GM12891 (cell line): ENCODE results near the gene PPP1R9A.

Source experiments
- DNase-seq: peaks from one replicate; pipeline ENCODE4 v3.0.0; 2011; ENCODE audit warnings: low spot score; ENCODE audit not compliant: insufficient read length
- FAIRE-seq: peaks from 2 replicates; lab custom pipeline; 2011; peaks lifted over from hg19 to GRCh38; lab: Jason Lieb, UNC
- PAX5 ChIP-seq: IDR thresholded peaks from 2 replicates; pipeline ENCODE4 v1.6.1; 2011; ENCODE audit warnings: low read length, moderate library complexity, mild to moderate bottlenecking; ENCODE audit not compliant: insufficient read depth, severe bottlenecking
- POLR2A ChIP-seq: IDR thresholded peaks from 2 replicates; pipeline ENCODE4 v1.6.1; 2011; ENCODE audit warnings: low read depth, low read length, control low read depth
- POLR2AphosphoS5 ChIP-seq: IDR thresholded peaks from 2 replicates; pipeline ENCODE4 v1.6.1; 2011; ENCODE audit warnings: low read depth, low read length, control low read depth
- POU2F2 ChIP-seq: IDR thresholded peaks from 2 replicates; pipeline ENCODE4 v1.6.1; 2011; ENCODE audit warnings: low read depth, mild to moderate bottlenecking, control low read depth, low read length, moderate library complexity
- SPI1 ChIP-seq: IDR thresholded peaks from 2 replicates; pipeline ENCODE4 v1.6.1; 2011; ENCODE audit warnings: low read depth, low read length, control low read depth
- TAF1 ChIP-seq: IDR thresholded peaks from 2 replicates; pipeline ENCODE4 v1.6.1; 2011; ENCODE audit warnings: low read depth, low read length, control low read depth

The PPP1R9A gene

GRCh38 chr7:95201727-95202126 lies 294.3 kb downstream of the PPP1R9A start:
- TF ChIP-seq PAX5 (no peak), SPI1 (no peak), POU2F2 (no peak)
- no peak for DNase-seq
- no peak for FAIRE-seq

- FAIRE-seq, result peak; percentile 92
- TF ChIP-seq POU2F2 (no peak), POLR2A (no peak), POLR2AphosphoS5 (no peak), SPI1 (no peak), TAF1 (no peak), PAX5 (no peak)
These were observed 297.2 kb downstream of the PPP1R9A start for GRCh38 chr7:95204618-95205017.

GRCh38 chr7:95205665-95206225 lies 298.4 kb downstream of the PPP1R9A start:
- DNase-seq, result no peak
- FAIRE-seq, result no peak
- TF ChIP-seq SPI1 (no peak), POU2F2 (no peak), POLR2AphosphoS5 (no peak), TAF1 (no peak), PAX5 (no peak), POLR2A (no peak)

More at GRCh38 chr7:95204618-95205017, 297.2 kb downstream of the PPP1R9A start:
- DNase-seq, result no peak

GRCh38 chr7:95209276-95209675 lies 301.9 kb downstream of the PPP1R9A start:
- TF ChIP-seq PAX5 (no peak), POLR2AphosphoS5 (no peak), POLR2A (no peak), SPI1 (no peak), POU2F2 (no peak), TAF1 (no peak)
- DNase-seq, result no peak
- FAIRE-seq, result no peak

GRCh38 chr7:95209788-95210187 lies 302.4 kb downstream of the PPP1R9A start:
- no peak for FAIRE-seq
- DNase-seq, result no peak
- no peak for TF ChIP-seq SPI1
- no peak for TF ChIP-seq TAF1

- TF ChIP-seq PAX5, result no peak
- TF ChIP-seq POLR2A, result no peak
- DNase-seq (no peak), FAIRE-seq (no peak)
These were observed 305.8 kb downstream of the PPP1R9A start for GRCh38 chr7:95213148-95213547.

- TF ChIP-seq POU2F2 (no peak), POLR2AphosphoS5 (no peak), PAX5 (no peak), TAF1 (no peak), SPI1 (no peak), POLR2A (no peak)
- FAIRE-seq, result no peak
- no peak for DNase-seq
These were observed 306.6 kb downstream of the PPP1R9A start for GRCh38 chr7:95213809-95214492.

GRCh38 chr7:95219721-95220120 lies 312.3 kb downstream of the PPP1R9A start:
- no peak for DNase-seq
- no peak for FAIRE-seq
- no peak for TF ChIP-seq POLR2A
- TF ChIP-seq TAF1, result no peak
- TF ChIP-seq PAX5, result no peak

- DNase-seq (no peak), FAIRE-seq (no peak)
- TF ChIP-seq TAF1 (no peak), PAX5 (no peak), POLR2A (no peak), SPI1 (no peak)
These were observed 312.9 kb downstream of the PPP1R9A start for GRCh38 chr7:95220328-95220727.

GRCh38 chr7:95225301-95225700 lies 317.9 kb downstream of the PPP1R9A start:
- no peak for FAIRE-seq
- DNase-seq, result no peak
- TF ChIP-seq SPI1, result no peak
- TF ChIP-seq TAF1, result no peak
- no peak for TF ChIP-seq POU2F2
- no peak for TF ChIP-seq PAX5
- TF ChIP-seq POLR2AphosphoS5, result no peak
- no peak for TF ChIP-seq POLR2A

- no peak for TF ChIP-seq POLR2A
- TF ChIP-seq POLR2AphosphoS5, result no peak
- no peak for TF ChIP-seq PAX5
- no peak for TF ChIP-seq SPI1
- TF ChIP-seq POU2F2, result no peak
- TF ChIP-seq TAF1, result no peak
- FAIRE-seq (no peak), DNase-seq (no peak)
These were observed 321.9 kb downstream of the PPP1R9A start for GRCh38 chr7:95229301-95229700.
